ENCODE results near the gene SIX5. TPM values are rescaled to one million over a fixed set of nuclear protein-coding genes. Genes with fewer than 3 reads are reported as not detected.

Gene SIX5
- total RNA-seq, 1 donor from 2014 or later: 11.2 TPM

- H3K4me3 ChIP-seq (ENCODE audit: low read depth, low read length): peak overlapping the region; percentile 97
- DNase-seq (ENCODE audit: low read depth): no peak
- no peak for TF ChIP-seq CTCF (conservative IDR thresholded peaks at IDR 0.05; ENCODE audit: low read depth, low read length)
Observed at GRCh38 chr19:45717983-45718650, 50.9 kb downstream of the SIX5 start.

- H3K4me3 ChIP-seq (ENCODE audit: low read depth, low read length): peak overlapping the region; percentile 97
- DNase-seq (ENCODE audit: low read depth): peak; percentile 98
- TF ChIP-seq CTCF (conservative IDR thresholded peaks at IDR 0.05; ENCODE audit: low read depth, low read length): peak; percentile 31
Observed at GRCh38 chr19:45717131-45717982, 51.7 kb downstream of the SIX5 start.

GRCh38 chr19:45716359-45717130, 52.5 kb downstream of the SIX5 start:
- TF ChIP-seq CTCF (conservative IDR thresholded peaks at IDR 0.05; ENCODE audit: low read depth, low read length): no peak
- peak overlapping the region; percentile 97 for H3K4me3 ChIP-seq (ENCODE audit: low read depth, low read length)
- no peak for DNase-seq (ENCODE audit: low read depth)

GRCh38 chr19:45715139-45715538, 53.9 kb downstream of the SIX5 start:
- no peak for DNase-seq (ENCODE audit: low read depth)

More at GRCh38 chr19:45715139-45715538, 53.9 kb downstream of the SIX5 start:
- no peak overlapping the region for H3K4me3 ChIP-seq (ENCODE audit: low read depth, low read length)
- TF ChIP-seq CTCF (conservative IDR thresholded peaks at IDR 0.05; ENCODE audit: low read depth, low read length): no peak

Other genes starting within 250 kb of the SIX5 start
- 10.1 and 12.6 TPM in 2 replicates for gene OPA3, start 184.4 kb downstream of the SIX5 start, total RNA-seq
- gene GPR4, start 167.0 kb downstream of the SIX5 start, total RNA-seq: not detected in 2 replicates
- 17.7 and 33.6 TPM in 2 replicates for gene EML2, start 129.9 kb downstream of the SIX5 start, total RNA-seq
- 0.22 and 0.86 TPM in 2 replicates for gene GIPR, start 101.0 kb downstream of the SIX5 start, total RNA-seq
- gene SNRPD2, start 77.3 kb downstream of the SIX5 start, total RNA-seq: 331 and 431 TPM in 2 replicates
- gene QPCTL, start 76.6 kb downstream of the SIX5 start, total RNA-seq: 19.3 and 25.2 TPM in 2 replicates
- gene FBXO46, start 38.4 kb downstream of the SIX5 start, total RNA-seq: 6.6 and 11.5 TPM in 2 replicates
- not detected in 2 replicates for gene MEIOSIN, start 35.8 kb downstream of the SIX5 start, total RNA-seq
- gene DMPK, start 13.2 kb upstream of the SIX5 start, total RNA-seq: 10.9 and 21.0 TPM in 2 replicates
- gene DMWD, start 23.6 kb upstream of the SIX5 start, total RNA-seq: 35.7 and 38.8 TPM in 2 replicates
- gene RSPH6A, start 46.1 kb upstream of the SIX5 start, total RNA-seq: 0.07 TPM in 1 of 2 replicates, not detected in the other
- 22.9 and 26.0 TPM in 2 replicates for gene SYMPK, start 93.9 kb upstream of the SIX5 start, total RNA-seq
- 1.1 and 2.8 TPM in 2 replicates for gene FOXA3, start 95.1 kb upstream of the SIX5 start, total RNA-seq
- 26.8 and 31.2 TPM in 2 replicates for gene IRF2BP1, start 116.9 kb upstream of the SIX5 start, total RNA-seq
- gene MYPOP, start 133.4 kb upstream of the SIX5 start, total RNA-seq: 1.3 and 2.0 TPM in 2 replicates
- gene NANOS2, start 145.5 kb upstream of the SIX5 start, total RNA-seq: not detected in 2 replicates
- not detected in 2 replicates for gene NOVA2, start 204.6 kb upstream of the SIX5 start, total RNA-seq
- gene CCDC61, start 226.2 kb upstream of the SIX5 start, total RNA-seq: 10.1 and 10.8 TPM in 2 replicates